DND-41 (cell line): ENCODE measurements around the gene LMLN.
A peak's percentile ranks its signal among the peaks of the same experiment; 100 is the strongest.

Experiments used
- ATAC-seq: fragments of 200-7000 bp; cut with Tn5 transposase; 3 replicates; pipeline ENCODE4 v1.9.1; 2021; ENCODE audit warnings: low read depth; ENCODE audit not compliant: insufficient read depth
- DNase-seq: peaks from one replicate; pipeline ENCODE4 v3.0.0-alpha.2; 2020
- H2AFZ ChIP-seq: 2 replicates; pipeline ENCODE4 v1.6.0; 2012; ENCODE audit warnings: low read depth, low read length
- H3K27ac ChIP-seq: 2 replicates; pipeline ENCODE4 v1.5.1; 2012; ENCODE audit warnings: low read length, inconsistent platforms
- H3K27me3 ChIP-seq: fragments of 200-600 bp; sonication (generic); 2 replicates; pipeline ENCODE4 v1.6.0; 2012; ENCODE audit warnings: low read length, mild to moderate bottlenecking, inconsistent platforms; ENCODE audit not compliant: insufficient read depth, poor library complexity
- H3K36me3 ChIP-seq: 2 replicates; pipeline ENCODE4 v1.5.1; 2012; ENCODE audit warnings: low read length, inconsistent platforms; ENCODE audit not compliant: insufficient read depth
- H3K4me1 ChIP-seq: 2 replicates; pipeline ENCODE4 v1.5.1; 2012; ENCODE audit warnings: mild to moderate bottlenecking, low read length; ENCODE audit not compliant: insufficient read depth
- H3K4me2 ChIP-seq: 2 replicates; pipeline ENCODE4 v1.6.0; 2012; ENCODE audit warnings: mild to moderate bottlenecking, moderate library complexity, low read length, inconsistent platforms; ENCODE audit not compliant: insufficient read depth
- H3K4me3 ChIP-seq, 2 experiments: fragments of 200-600 bp in 1 of 2; shearing (Covaris generic) in 1 of 2; 2 replicates each; pipeline ENCODE4 v1.5.1; 2012 to 2016; ENCODE audit warnings: inconsistent platforms in 2 of 2, low read length in 2 of 2, mild to moderate bottlenecking in 2 of 2, low read depth in 1 of 2, moderate library complexity in 1 of 2
- H3K79me2 ChIP-seq: 2 replicates; pipeline ENCODE4 v1.6.0; 2012; ENCODE audit warnings: low read length, inconsistent platforms; ENCODE audit not compliant: insufficient read depth
- H3K9ac ChIP-seq: 2 replicates; pipeline ENCODE4 v1.6.0; 2012; ENCODE audit warnings: low read depth, mild to moderate bottlenecking, inconsistent platforms, low read length, moderate library complexity
- H3K9me3 ChIP-seq: 2 replicates; pipeline ENCODE4 v1.5.1; 2012; ENCODE audit warnings: low read length, moderate library complexity, mild to moderate bottlenecking, inconsistent platforms; ENCODE audit not compliant: insufficient read depth, severe bottlenecking
- H4K20me1 ChIP-seq: 2 replicates; pipeline ENCODE4 v1.6.0; 2012; ENCODE audit warnings: low read length; ENCODE audit not compliant: insufficient read depth
- EZH2 ChIP-seq: IDR thresholded peaks from 3 replicates; pipeline ENCODE4 v1.6.1; 2012; ENCODE audit warnings: borderline replicate concordance, low read depth, mild to moderate bottlenecking, moderate library complexity, low read length, inconsistent platforms; ENCODE audit not compliant: severe bottlenecking
- TF ChIP-seq, protein P1 (sequence below): IDR thresholded peaks from 2 replicates; pipeline ENCODE4 v1.5.1; 2012; ENCODE audit warnings: borderline replicate concordance, low read length, moderate library complexity, mild to moderate bottlenecking; ENCODE audit not compliant: poor library complexity, severe bottlenecking; ENCODE audit errors: extremely low read depth

LMLN gene

DNA sequence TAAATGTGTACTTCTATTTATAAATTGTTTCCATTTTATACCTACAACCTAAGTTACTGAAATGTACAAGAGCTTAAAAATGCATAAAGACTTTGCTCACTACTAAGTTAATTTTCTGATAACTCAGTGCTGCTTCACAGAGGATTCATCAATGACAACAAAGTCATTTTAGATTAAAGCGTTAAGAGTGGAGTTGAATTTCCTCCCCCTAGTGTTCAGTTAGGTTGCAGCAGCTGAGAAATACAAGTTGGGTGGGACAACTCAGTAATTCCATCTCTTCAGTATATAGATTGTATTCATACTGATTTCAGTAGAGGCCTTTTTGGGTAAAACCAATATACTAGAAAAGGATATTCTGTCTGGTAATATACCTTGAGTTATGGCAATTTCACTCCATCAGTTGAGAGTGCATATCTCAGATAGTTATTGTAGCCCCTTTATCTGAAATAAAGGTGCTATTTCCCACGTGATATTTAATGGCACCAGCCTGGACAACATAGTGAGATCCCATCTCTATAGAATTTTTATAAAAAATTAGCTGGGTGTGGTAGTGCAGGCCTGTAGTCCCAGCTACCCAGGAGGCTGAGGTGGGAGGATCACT is 17.0 kb upstream of the LMLN start:
- TF ChIP-seq EZH2, result no peak
- TF ChIP-seq, protein P1, sequence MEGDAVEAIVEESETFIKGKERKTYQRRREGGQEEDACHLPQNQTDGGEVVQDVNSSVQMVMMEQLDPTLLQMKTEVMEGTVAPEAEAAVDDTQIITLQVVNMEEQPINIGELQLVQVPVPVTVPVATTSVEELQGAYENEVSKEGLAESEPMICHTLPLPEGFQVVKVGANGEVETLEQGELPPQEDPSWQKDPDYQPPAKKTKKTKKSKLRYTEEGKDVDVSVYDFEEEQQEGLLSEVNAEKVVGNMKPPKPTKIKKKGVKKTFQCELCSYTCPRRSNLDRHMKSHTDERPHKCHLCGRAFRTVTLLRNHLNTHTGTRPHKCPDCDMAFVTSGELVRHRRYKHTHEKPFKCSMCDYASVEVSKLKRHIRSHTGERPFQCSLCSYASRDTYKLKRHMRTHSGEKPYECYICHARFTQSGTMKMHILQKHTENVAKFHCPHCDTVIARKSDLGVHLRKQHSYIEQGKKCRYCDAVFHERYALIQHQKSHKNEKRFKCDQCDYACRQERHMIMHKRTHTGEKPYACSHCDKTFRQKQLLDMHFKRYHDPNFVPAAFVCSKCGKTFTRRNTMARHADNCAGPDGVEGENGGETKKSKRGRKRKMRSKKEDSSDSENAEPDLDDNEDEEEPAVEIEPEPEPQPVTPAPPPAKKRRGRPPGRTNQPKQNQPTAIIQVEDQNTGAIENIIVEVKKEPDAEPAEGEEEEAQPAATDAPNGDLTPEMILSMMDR, result peak; percentile 83
- ATAC-seq, result peak; percentile 82
- no peaks in the 10 kb centered on the region for H4K20me1 ChIP-seq
- no peak overlapping the region for H2AFZ ChIP-seq
- no peak overlapping the region for H3K9ac ChIP-seq
- H3K4me3 ChIP-seq, result no peak overlapping the region
- H3K9me3 ChIP-seq, result no peaks in the 10 kb centered on the region
- DNase-seq, result peak; percentile 44
- H3K27me3 ChIP-seq, result no peaks in the 10 kb centered on the region
- H3K4me2 ChIP-seq, result no peak overlapping the region
- no peaks in the 10 kb centered on the region for H3K36me3 ChIP-seq
- no peak overlapping the region for H3K27ac ChIP-seq
- no peaks in the 10 kb centered on the region for H3K4me1 ChIP-seq
- no peaks in the 10 kb centered on the region for H3K79me2 ChIP-seq

DNA sequence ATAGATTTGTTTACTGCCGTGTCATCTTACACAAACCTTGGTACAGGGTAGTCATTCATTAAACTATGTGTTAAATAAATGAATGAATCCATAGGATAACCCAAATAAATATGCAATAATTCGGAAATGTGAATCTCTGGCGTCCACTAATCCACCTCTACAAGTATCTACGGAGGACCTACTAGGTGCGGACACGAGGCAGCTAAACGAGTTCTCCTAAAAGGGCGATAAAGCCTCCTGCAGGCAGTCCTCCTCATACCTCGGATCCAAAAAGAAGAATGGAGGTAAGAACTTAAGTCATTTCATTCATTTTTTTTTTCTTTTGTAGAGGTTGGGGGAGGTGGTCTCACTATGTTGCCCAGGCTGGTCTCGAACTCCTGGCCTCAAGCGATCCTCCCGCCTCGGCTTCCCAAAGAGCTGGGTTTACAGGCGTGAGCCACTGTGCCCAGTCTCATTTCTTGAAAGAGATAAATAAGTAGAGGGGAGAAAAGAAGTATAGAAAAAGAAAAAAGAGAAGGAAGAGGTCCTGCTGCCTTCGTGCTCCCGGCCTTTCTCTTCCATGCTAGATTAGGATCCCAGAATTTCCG is 10.7 kb upstream of the LMLN start:
- Histone ChIP-seq H3K79me2 (peaks cover 41% of the 10 kb centered on the region), H3K27me3 (no peaks in the 10 kb centered on the region), H3K4me3 (peak overlapping the region; percentile 34 to 91; a peak in 3 of 4 replicates), H3K36me3 (peaks cover 41% of the 10 kb centered on the region), H4K20me1 (peaks cover 33% of the 10 kb centered on the region), H2AFZ (peak overlapping the region; percentile 87), H3K4me1 (peaks cover 43% of the 10 kb centered on the region), H3K9ac (peak overlapping the region; percentile 80), H3K9me3 (no peaks in the 10 kb centered on the region), H3K27ac (peak overlapping the region; percentile 93), H3K4me2 (peak overlapping the region; percentile 82)
- no peak for TF ChIP-seq EZH2
- TF ChIP-seq, protein P1, result no peak
- ATAC-seq (no peak), DNase-seq (no peak)

DNA sequence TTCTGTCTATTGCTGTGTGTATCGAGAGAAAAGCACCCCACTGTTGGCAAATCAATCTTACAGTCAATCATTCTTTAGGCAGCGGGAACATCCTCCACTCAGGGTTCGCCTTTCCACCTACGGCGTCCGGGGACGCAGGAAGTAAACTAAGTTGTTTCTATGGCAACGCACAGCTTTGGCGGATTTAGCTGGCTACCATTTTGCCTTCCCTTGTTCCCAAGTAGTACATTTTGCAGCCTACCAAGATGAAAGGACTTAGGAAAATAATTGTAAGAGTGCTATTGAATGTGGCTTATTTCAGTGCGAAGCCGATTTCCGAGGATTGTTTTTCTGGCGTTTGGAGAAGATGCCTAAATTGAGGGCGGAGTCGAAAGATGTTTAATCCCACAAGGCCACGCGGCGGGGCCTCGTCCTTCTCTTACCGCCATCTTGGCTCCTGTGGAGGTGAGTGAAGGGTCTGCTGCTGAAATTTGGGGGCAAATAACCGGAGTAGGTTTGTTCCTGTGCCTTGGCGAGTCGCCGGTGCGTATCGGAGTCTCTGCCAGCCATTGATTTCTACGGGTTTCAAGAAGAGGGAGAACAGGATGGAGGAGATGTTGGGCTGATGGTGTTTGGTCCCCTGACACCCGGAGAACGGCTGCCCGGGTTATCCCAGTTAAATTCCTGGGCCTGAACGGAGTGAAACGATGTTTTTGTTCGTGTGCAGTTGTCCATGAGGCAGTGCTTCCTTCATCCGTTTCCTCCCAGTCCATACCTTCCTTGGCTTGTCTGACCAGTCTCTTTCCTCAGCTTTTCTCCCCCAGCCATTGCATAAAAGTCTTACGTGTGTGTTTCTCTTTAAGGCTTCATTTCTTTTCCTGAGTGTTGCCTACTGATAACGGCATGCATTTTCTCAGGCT is 10.0 kb upstream of the LMLN start, which contains the start of gene RPL35A:
RPL35A (plus strand) TSS at position 413 of the 899 bp plus-strand sequence. CDS start 778 bp downstream, outside the sequence.
- H3K27me3 ChIP-seq, result no peaks in the 10 kb centered on the region
- peak; percentile 87 for DNase-seq
- H4K20me1 ChIP-seq, result peaks cover 36% of the 10 kb centered on the region
- peak within 1 kb of the TSS; percentile 82 for H3K4me2 ChIP-seq
- H3K79me2 ChIP-seq, result peaks cover 41% of the 10 kb centered on the region
- H3K36me3 ChIP-seq, result peaks cover 49% of the 10 kb centered on the region
- peak within 1 kb of the TSS; percentile 93 for H3K27ac ChIP-seq
- peaks cover 47% of the 10 kb centered on the region for H3K4me1 ChIP-seq
- peak within 1 kb of the TSS; percentile 87 for H2AFZ ChIP-seq
- ATAC-seq, result peak; percentile 90
- no peaks in the 10 kb centered on the region for H3K9me3 ChIP-seq
- H3K9ac ChIP-seq, result peak within 1 kb of the TSS; percentile 80
- TF ChIP-seq, protein P1, result no peak
- no peak for TF ChIP-seq EZH2
- peak within 1 kb of the TSS; percentile 91 for H3K4me3 ChIP-seq
